ENCODE results near the gene NGEF. TPM values are rescaled to one million over a fixed set of nuclear protein-coding genes. Genes with fewer than 3 reads are reported as not detected.

NGEF gene
- total RNA-seq, 4 donors from 2014 or later = 4.0 to 16.5 (median 6.2) TPM

GRCh38 chr2:232976176-232976575 lies 36.9 kb downstream of the NGEF start:
- TF ChIP-seq CTCF (IDR thresholded peaks at IDR 0.05) = no peak
- TF ChIP-seq POLR2A (IDR thresholded peaks at IDR 0.05) = no peak
- Histone ChIP-seq H3K36me3 (no peaks in the 10 kb centered on the region), H3K4me1 (peaks cover 5 to 19% (median 10%) of the 10 kb centered on the region in 3 donors), H3K4me3 (no peak overlapping the region), H3K27ac (no peak overlapping the region), H3K27me3 (peaks cover 0 to 3% (median 0%) of the 10 kb centered on the region in 4 donors), H3K9me3 (no peaks in the 10 kb centered on the region)
- no peak for DNase-seq
- WGBS, 2 donors = 87 to 92% methylated on average over 2 to 4 of the region's 4 CpGs
- intact Hi-C loops (cut with DNase I) = no loop called here

DNA sequence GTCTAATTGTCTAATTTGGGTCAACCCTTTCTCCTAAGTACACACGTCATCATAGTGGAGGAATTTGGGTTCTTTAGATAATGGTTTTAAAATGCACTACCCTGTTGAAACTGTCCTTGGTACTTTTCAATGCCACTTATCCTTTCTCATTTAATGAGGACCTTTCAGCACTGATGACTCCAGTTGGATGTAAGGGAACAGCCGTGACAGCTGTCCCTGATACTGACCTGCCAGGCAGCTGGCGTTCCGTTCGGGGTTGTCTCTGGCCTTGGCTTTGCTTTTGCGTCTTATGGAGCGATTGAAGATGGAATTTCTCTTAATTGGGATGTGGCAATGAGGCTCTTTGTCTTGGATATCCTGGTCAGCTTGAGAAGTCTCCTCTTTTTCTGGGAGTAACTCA lies 38.7 kb downstream of the NGEF start:
- DNase-seq = no peak

DNA sequence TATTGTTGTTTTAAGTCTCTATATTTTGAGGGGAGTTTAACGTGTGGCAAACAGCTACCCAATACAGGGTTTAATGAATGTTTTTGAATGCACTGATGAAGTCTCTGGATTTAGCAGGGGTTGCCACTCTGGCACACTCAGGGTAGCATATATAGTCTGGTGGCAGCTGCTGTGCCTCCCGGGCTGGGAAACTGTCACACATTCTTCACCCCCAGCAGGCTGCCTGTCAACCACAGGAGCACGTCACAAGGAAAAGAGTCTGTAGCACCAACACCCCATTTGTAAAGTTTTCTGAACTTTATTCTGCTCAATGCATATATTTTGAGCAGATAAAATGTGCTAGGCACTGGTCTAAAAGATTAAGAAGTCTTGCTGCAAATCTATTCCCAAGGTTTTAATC lies 39.3 kb downstream of the NGEF start:
- Histone ChIP-seq H3K27me3 (no peaks in the 10 kb centered on the region), H3K9me3 (no peaks in the 10 kb centered on the region), H3K27ac (no peak overlapping the region), H3K36me3 (no peaks in the 10 kb centered on the region), H3K4me3 (no peak overlapping the region), H3K4me1 (no peaks in the 10 kb centered on the region)
- TF ChIP-seq CTCF (IDR thresholded peaks at IDR 0.05) (no peak), POLR2A (IDR thresholded peaks at IDR 0.05) (no peak)
- WGBS, 2 donors = 71 to 87% methylated on average over 3 of the region's 3 CpGs
- no peak for DNase-seq
- intact Hi-C loops (cut with DNase I) = no loop called here

More for the DNA sequence above, 38.7 kb downstream of the NGEF start:
- 87 to 92% methylated on average over 7 of the region's 7 CpGs for WGBS, 2 donors
- intact Hi-C loops (cut with DNase I) = no loop called here
- TF ChIP-seq CTCF (IDR thresholded peaks at IDR 0.05) = no peak
- TF ChIP-seq POLR2A (IDR thresholded peaks at IDR 0.05) = no peak
- Histone ChIP-seq H3K36me3 (no peaks in the 10 kb centered on the region), H3K4me3 (no peak overlapping the region), H3K9me3 (no peaks in the 10 kb centered on the region), H3K27me3 (no peaks in the 10 kb centered on the region), H3K27ac (no peak overlapping the region), H3K4me1 (peaks cover 0 to 1% (median 0%) of the 10 kb centered on the region in 3 donors)

DNA sequence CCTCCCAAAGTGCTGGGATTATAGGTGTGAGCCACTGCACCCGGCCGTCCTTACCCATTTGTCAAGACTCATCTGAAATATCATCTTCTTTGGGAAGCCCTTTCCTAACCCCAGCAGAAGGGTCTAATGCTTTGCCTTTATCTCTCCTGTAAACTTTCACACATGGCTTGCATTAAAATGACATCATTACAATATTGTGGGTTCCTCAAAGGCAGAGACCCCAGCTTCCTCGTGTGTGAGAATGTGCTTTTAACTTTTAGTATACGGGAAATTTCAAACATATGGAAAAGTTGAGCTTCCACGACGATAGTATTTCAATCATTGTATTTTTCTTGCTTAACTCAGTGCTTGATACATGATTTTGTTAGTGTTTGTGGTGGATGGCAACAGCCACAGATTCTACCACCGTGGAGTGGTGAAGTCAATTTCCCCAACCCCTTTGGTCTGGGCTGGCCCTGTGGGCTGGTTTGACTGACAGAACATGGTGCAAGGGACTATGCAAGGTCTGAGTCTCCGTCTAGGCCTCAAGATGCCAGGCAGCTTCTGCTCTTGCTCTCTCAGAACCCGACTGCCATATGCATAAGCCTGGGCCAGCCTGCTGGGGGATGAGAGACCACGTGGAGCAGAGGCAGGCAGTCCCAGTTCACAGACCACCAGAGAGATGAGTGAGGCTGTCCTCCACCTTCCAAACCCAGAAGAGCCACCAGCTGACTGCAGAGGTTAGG lies 39.9 kb downstream of the NGEF start:
- H3K36me3 ChIP-seq = no peaks in the 10 kb centered on the region
- H3K27ac ChIP-seq = no peak overlapping the region
- H3K4me3 ChIP-seq = no peak overlapping the region
- no peaks in the 10 kb centered on the region for H3K27me3 ChIP-seq
- TF ChIP-seq POLR2A (IDR thresholded peaks at IDR 0.05) (no peak), CTCF (IDR thresholded peaks at IDR 0.05) (no peak)
- H3K9me3 ChIP-seq = no peaks in the 10 kb centered on the region
- WGBS, 2 donors = 71 to 81% methylated on average over 8 to 10 of the region's 10 CpGs
- H3K4me1 ChIP-seq = no peaks in the 10 kb centered on the region
- intact Hi-C loops (cut with DNase I) = no loop called here
- DNase-seq = no peak

DNA sequence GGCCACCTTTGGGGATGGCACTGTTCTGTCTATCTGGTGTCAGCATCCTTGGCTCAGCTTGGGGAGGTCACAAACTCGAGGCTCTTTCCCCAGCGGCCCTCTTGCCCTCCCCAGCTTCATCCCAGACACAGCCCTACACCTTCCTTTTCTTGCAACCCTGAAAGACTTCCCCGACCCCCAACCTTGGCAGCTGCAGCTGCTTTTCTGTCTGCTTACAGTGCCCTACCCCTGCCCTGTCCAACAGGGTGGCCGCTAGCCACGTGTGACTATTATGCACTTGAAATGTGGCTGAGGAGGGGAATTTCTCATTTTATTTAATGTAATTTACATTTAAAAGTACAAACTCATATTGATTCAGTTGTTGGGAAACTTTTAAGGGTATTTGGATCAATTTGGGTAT lies 41.3 kb downstream of the NGEF start:
- DNase-seq = no peak
- H3K4me1 ChIP-seq = no peaks in the 10 kb centered on the region
- H3K36me3 ChIP-seq = no peaks in the 10 kb centered on the region
- H3K27me3 ChIP-seq = no peaks in the 10 kb centered on the region
- 61 to 70% methylated on average over 5 of the region's 5 CpGs for WGBS, 2 donors
- intact Hi-C loops (cut with DNase I) = no loop called here
- H3K4me3 ChIP-seq = no peak overlapping the region
- H3K9me3 ChIP-seq = no peaks in the 10 kb centered on the region
- TF ChIP-seq POLR2A (IDR thresholded peaks at IDR 0.05) (no peak), CTCF (IDR thresholded peaks at IDR 0.05) (no peak)
- H3K27ac ChIP-seq = no peak overlapping the region
